Uterus (tissue), 2 donors: ENCODE measurements around the gene TP53I13.

Source experiments
- POLR2A ChIP-seq, 2 donors: fragments of 450-650 bp; IDR thresholded peaks; one replicate each; pipeline ENCODE4 v1.6.1; 2016; ENCODE audit warnings: antibody characterized with exemption in 2 of 2, mild to moderate bottlenecking in 1 of 2, moderate library complexity in 1 of 2
- TF ChIP-seq, protein P1 (sequence below), 4 experiments: fragments of 200-600 bp in 2 of 4; fragments of 450-650 bp in 2 of 4; sonication (generic) in 2 of 4; IDR thresholded peaks; one replicate each; pipeline ENCODE4 v1.5.1; 2016 to 2019; ENCODE audit warnings: antibody characterized with exemption in 4 of 4, mild to moderate bottlenecking in 2 of 4, moderate library complexity in 1 of 4

DNA sequence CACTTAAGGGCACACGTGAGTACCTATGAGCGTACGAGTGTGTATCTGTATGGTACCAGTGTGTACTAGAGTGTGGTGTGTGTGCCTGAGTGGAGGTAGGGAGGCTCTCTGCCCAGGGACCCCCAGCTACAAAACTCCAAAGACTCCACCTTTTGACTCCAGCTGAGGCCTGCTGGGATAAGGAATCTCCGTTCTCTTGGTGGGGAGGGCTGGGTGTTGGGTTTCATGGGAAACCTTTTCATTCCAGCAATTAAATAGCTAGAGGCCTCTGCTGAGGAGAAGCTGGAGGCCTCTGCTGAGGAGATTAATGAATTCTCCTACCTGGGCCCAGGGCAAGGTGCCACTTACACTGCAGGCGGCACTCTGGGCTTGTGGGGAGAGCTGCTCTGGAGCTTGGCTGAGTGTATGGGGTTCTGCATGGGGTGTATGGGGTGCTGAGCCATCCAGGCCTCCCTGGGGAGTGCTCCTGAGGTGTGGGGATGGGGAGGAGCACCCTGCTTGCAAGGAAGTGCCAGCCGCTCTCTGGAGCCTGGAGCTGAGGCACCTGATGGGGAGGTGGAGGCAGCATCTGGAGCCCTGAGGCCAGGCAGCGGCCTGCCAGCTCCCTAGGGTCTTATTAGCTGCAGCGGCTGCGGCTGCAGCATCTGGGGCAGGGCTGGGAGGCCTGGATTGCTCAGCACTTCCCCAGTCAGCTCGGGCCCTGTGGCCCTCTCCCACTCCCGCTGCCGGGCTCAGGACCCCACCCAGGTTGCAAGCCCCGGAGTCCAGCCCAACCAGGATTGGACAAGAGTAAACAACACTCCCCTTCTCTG is 29.1 kb downstream of the TP53I13 start:
- TF ChIP-seq, protein P1, sequence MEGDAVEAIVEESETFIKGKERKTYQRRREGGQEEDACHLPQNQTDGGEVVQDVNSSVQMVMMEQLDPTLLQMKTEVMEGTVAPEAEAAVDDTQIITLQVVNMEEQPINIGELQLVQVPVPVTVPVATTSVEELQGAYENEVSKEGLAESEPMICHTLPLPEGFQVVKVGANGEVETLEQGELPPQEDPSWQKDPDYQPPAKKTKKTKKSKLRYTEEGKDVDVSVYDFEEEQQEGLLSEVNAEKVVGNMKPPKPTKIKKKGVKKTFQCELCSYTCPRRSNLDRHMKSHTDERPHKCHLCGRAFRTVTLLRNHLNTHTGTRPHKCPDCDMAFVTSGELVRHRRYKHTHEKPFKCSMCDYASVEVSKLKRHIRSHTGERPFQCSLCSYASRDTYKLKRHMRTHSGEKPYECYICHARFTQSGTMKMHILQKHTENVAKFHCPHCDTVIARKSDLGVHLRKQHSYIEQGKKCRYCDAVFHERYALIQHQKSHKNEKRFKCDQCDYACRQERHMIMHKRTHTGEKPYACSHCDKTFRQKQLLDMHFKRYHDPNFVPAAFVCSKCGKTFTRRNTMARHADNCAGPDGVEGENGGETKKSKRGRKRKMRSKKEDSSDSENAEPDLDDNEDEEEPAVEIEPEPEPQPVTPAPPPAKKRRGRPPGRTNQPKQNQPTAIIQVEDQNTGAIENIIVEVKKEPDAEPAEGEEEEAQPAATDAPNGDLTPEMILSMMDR (IDR thresholded peaks at IDR 0.05) = no peak
- TF ChIP-seq POLR2A (IDR thresholded peaks at IDR 0.05) = no peak
